ENCODE measurements around the gene CASP1. TPM values are rescaled to one million over a fixed set of nuclear protein-coding genes. Genes with fewer than 3 reads are reported as not detected.
A peak's percentile ranks its signal among the peaks of the same experiment; 100 is the strongest.

Gene CASP1
- total and polyA plus RNA-seq, 10 donors, result 57.7 to 158 (median 103) TPM

DNA sequence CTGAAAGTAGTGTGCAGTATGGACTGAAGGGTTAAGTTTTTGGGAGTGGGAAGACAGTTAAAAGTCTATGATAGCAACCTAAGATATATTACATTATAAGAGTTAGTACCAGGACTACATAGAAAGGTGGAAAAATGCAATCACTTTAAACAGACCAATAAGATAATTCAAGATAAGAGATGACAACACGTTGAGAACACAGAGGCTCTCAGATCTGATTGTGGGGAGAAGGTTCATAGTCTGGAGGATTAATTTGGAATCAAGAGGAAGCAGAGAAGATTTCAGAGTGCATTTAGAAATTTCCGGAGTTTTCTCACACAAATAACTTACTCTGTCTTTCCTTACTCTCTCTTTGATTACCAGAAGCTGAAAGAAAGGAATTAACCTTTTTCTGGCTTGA, 12.4 kb downstream of the CASP1 start:
- DNase-seq, result no peak
- no peak for TF ChIP-seq POLR2AphosphoS5 (IDR thresholded peaks at IDR 0.05)
- TF ChIP-seq, protein P1, sequence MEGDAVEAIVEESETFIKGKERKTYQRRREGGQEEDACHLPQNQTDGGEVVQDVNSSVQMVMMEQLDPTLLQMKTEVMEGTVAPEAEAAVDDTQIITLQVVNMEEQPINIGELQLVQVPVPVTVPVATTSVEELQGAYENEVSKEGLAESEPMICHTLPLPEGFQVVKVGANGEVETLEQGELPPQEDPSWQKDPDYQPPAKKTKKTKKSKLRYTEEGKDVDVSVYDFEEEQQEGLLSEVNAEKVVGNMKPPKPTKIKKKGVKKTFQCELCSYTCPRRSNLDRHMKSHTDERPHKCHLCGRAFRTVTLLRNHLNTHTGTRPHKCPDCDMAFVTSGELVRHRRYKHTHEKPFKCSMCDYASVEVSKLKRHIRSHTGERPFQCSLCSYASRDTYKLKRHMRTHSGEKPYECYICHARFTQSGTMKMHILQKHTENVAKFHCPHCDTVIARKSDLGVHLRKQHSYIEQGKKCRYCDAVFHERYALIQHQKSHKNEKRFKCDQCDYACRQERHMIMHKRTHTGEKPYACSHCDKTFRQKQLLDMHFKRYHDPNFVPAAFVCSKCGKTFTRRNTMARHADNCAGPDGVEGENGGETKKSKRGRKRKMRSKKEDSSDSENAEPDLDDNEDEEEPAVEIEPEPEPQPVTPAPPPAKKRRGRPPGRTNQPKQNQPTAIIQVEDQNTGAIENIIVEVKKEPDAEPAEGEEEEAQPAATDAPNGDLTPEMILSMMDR (IDR thresholded peaks at IDR 0.05 in 8 of 11, conservative IDR thresholded peaks at IDR 0.05 in 3 of 11), result no peak
- no peak for TF ChIP-seq POLR2A (IDR thresholded peaks at IDR 0.05)
- peaks cover 0 to 5% (median 0%) of the 10 kb centered on the region in 8 donors for H3K9me3 ChIP-seq
- peak overlapping the region in 3 of 8 donors; percentile 53 to 61 (median 54) for H3K27ac ChIP-seq
- no peaks in the 10 kb centered on the region for H3K27me3 ChIP-seq (replicated peaks in 1 of 7)
- peaks cover 3 to 35% (median 14%) of the 10 kb centered on the region in 6 donors for H3K4me1 ChIP-seq
- no peak overlapping the region for H3K4me3 ChIP-seq
- H3K36me3 ChIP-seq, result peaks cover 0 to 36% (median 21%) of the 10 kb centered on the region in 6 donors
- 22 to 44% (median 42%) methylated on average over 2 of the region's 2 CpGs for WGBS, 5 donors
- intact Hi-C loops (cut with DNase I; ENCODE audit: low total_unique reads), result no loop called here

DNA sequence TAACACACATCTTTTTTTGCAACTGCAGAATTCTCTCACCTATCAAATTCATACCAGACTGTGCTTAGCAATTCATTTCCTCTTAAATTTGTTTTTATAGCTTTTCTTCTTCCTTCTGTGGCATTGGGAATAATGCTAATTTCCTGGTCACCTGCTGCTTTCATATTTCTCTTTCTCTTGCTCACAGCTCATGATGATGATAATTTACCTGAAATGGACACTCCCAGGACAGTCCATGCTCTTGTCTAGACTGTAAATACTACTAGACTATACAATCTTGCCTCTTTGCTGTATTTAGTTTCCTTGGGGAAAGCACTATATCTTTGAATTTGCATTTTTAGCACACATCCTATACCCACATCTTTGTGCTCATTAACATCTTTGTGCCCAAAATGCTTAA, 27.5 kb downstream of the CASP1 start:
- H3K27ac ChIP-seq, result no peak overlapping the region
- H3K4me1 ChIP-seq, result no peaks in the 10 kb centered on the region
- no peak for DNase-seq
- no peaks in the 10 kb centered on the region for H3K36me3 ChIP-seq
- intact Hi-C loops (cut with DNase I; ENCODE audit: low total_unique reads), result loop anchor here (10.0 kb wide), 1 partner anchor 403 kb away; no protein-coding TSS in a partner anchor
- H3K9me3 ChIP-seq, result no peaks in the 10 kb centered on the region
- TF ChIP-seq POLR2AphosphoS5 (IDR thresholded peaks at IDR 0.05) (no peak), POLR2A (IDR thresholded peaks at IDR 0.05) (no peak)
- no peak overlapping the region for H3K4me3 ChIP-seq
- no peaks in the 10 kb centered on the region for H3K27me3 ChIP-seq (replicated peaks in 1 of 7)

DNA sequence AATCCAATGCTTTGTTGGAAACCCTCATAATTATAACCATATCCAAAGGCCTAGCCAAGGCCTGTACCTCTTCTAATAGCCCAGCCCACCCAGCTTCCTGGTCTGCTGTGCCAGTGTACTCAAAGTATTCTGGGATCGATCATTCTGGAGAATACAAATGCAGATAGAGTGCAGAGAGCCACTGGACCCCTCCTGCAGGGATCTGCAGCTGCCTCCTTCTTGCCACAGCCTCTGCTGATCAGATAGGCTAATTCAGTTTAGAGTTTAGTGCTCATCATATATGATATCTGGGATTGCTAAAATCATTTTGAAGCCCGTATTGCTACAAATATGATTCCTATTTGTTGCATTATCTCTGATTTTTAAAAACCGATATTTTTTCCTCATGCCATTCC, 29.5 kb downstream of the CASP1 start:
- no peak for DNase-seq
- intact Hi-C loops (cut with DNase I; ENCODE audit: low total_unique reads), result loop anchor here (10.0 kb wide), 1 partner anchor 401 kb away; no protein-coding TSS in a partner anchor
- WGBS, 5 donors, result 72 to 98% (median 91%) methylated on average over 3 of the region's 3 CpGs
- Histone ChIP-seq H3K36me3 (no peaks in the 10 kb centered on the region), H3K27ac (no peak overlapping the region), H3K4me1 (peaks cover 0 to 4% (median 2%) of the 10 kb centered on the region in 6 donors), H3K9me3 (no peaks in the 10 kb centered on the region), H3K27me3 (replicated peaks in 1 of 7) (no peaks in the 10 kb centered on the region), H3K4me3 (no peak overlapping the region)
- TF ChIP-seq, protein P1 (IDR thresholded peaks at IDR 0.05 in 8 of 11, conservative IDR thresholded peaks at IDR 0.05 in 3 of 11), result no peak
- TF ChIP-seq POLR2AphosphoS5 (IDR thresholded peaks at IDR 0.05), result no peak
- TF ChIP-seq POLR2A (IDR thresholded peaks at IDR 0.05), result no peak

DNA sequence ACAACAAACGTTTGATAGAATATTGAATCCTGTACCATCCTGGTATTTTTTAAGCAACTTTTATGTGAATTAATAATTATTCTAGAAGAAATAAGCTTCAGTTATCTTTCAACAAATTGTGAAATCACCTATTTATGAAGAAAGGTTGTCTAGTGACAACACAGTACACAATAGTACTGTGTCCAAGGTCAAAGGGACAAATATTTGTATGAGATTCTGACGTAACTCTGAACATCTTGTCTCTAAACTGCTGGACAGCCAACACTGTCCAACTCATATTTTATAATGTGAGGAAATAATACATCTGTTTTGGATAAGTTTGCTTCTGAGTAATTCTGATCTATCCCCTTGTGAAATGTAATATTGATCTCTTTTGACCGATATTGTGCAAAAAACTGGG, 30.9 kb downstream of the CASP1 start:
- Histone ChIP-seq H3K27me3 (replicated peaks in 1 of 7) (no peaks in the 10 kb centered on the region), H3K4me1 (peaks cover 0 to 9% (median 2%) of the 10 kb centered on the region in 6 donors), H3K9me3 (no peaks in the 10 kb centered on the region), H3K27ac (no peak overlapping the region), H3K36me3 (no peaks in the 10 kb centered on the region), H3K4me3 (no peak overlapping the region)
- whole genome bisulfite sequencing, 5 donors, result 75 to 93% (median 83%) methylated on average over 3 of the region's 3 CpGs
- intact Hi-C loops (cut with DNase I; ENCODE audit: low total_unique reads), result loop anchor here (10.0 kb wide), 1 partner anchor 399 kb away; no protein-coding TSS in a partner anchor
- DNase-seq, result no peak
- TF ChIP-seq, protein P1 (IDR thresholded peaks at IDR 0.05 in 8 of 11, conservative IDR thresholded peaks at IDR 0.05 in 3 of 11), result no peak
- TF ChIP-seq POLR2AphosphoS5 (IDR thresholded peaks at IDR 0.05) (no peak), POLR2A (IDR thresholded peaks at IDR 0.05) (no peak)

Measured in spleen (tissue), 11 donors.